PC-3 (cell line): ENCODE results near the gene SNTB2. TPM values are rescaled to one million over a fixed set of nuclear protein-coding genes. Genes with fewer than 3 reads are reported as not detected.

Experiments used
- ATAC-seq: fragments of 200-7000 bp; cut with Tn5 transposase; 2 replicates; pipeline ENCODE4 v1.9.1; 2020; ENCODE audit warnings: mild to moderate bottlenecking, moderate library complexity
- BruUV-seq: library from RNA; stranded (reverse); fragments of 400-500 nt; replicated peaks from 2 replicates; lab custom pipeline; 2021; lab: Mats Ljungman, UMichigan
- CTCF ChIA-PET: fragments of 300-600 bp; sonication (Branson Sonifier 250); formaldehyde crosslinking; loops from one replicate; lab custom pipeline; 2022; ENCODE audit warnings: antibody characterized with exemption; lab: Charles Lee
- POLR2A ChIA-PET: fragments of 300-600 bp; sonication (Branson Sonifier 250); formaldehyde crosslinking; loops from one replicate; lab custom pipeline; 2022; ENCODE audit warnings: antibody characterized with exemption; ENCODE audit not compliant: unreplicated experiment; lab: Charles Lee
- DNase-seq: peaks from one replicate; pipeline ENCODE4 v3.0.0-alpha.2; 2015
- H2AFZ ChIP-seq: fragments of 300-600 bp; sonication (generic); 2 replicates; pipeline ENCODE4 v1.6.0; 2016; ENCODE audit warnings: antibody characterized with exemption, low read length
- H3F3A ChIP-seq: fragments of 300-600 bp; sonication (generic); one replicate; pipeline ENCODE4 v1.6.0; 2017; ENCODE audit warnings: antibody characterized with exemption, low read length, control low read depth, mild to moderate bottlenecking; ENCODE audit not compliant: unreplicated experiment
- H3K27ac ChIP-seq: fragments of 300-600 bp; sonication (generic); 2 replicates; pipeline ENCODE4 v1.5.1; 2016; ENCODE audit warnings: mild to moderate bottlenecking, low read length
- H3K27me3 ChIP-seq: fragments of 300-600 bp; sonication (generic); 2 replicates; pipeline ENCODE4 v1.6.1; 2016; ENCODE audit warnings: low read length, mixed read lengths
- H3K36me3 ChIP-seq: fragments of 300-600 bp; sonication (generic); 2 replicates; pipeline ENCODE4 v1.6.1; 2016; ENCODE audit warnings: low read depth, mixed run types, low read length, mixed read lengths
- H3K4me1 ChIP-seq: fragments of 300-600 bp; sonication (generic); 2 replicates; pipeline ENCODE4 v1.5.1; 2016; ENCODE audit warnings: low read length; ENCODE audit not compliant: insufficient read depth
- H3K4me2 ChIP-seq: fragments of 300-600 bp; sonication (generic); 2 replicates; pipeline ENCODE4 v1.6.0; 2016; ENCODE audit warnings: low read length
- H3K4me3 ChIP-seq: fragments of 300-600 bp; sonication (generic); 2 replicates; pipeline ENCODE4 v1.5.1; 2016; ENCODE audit warnings: mild to moderate bottlenecking, low read length, mixed read lengths
- H3K79me2 ChIP-seq: fragments of 300-600 bp; sonication (generic); 2 replicates; pipeline ENCODE4 v1.6.1; 2017; ENCODE audit warnings: low read length, mixed read lengths
- H3K9ac ChIP-seq: fragments of 300-600 bp; sonication (generic); 2 replicates; pipeline ENCODE4 v1.6.0; 2016; ENCODE audit warnings: mild to moderate bottlenecking, low read length
- H3K9me2 ChIP-seq: fragments of 300-600 bp; sonication (generic); replicated peaks from 2 replicates; pipeline ENCODE4 v1.6.1; 2016; ENCODE audit warnings: mixed run types, low read length, mixed read lengths
- H3K9me3 ChIP-seq: fragments of 300-600 bp; sonication (generic); 2 replicates; pipeline ENCODE4 v1.6.1; 2016; ENCODE audit warnings: low read length, mixed read lengths
- H4K20me1 ChIP-seq: fragments of 300-600 bp; sonication (generic); 2 replicates; pipeline ENCODE4 v1.6.1; 2016; ENCODE audit warnings: low read length, mixed read lengths
- EZH2 ChIP-seq: fragments of 300-600 bp; sonication (generic); IDR thresholded peaks from one replicate; pipeline ENCODE4 v1.6.1; 2017; ENCODE audit warnings: antibody characterized with exemption, mild to moderate bottlenecking, low read length; ENCODE audit not compliant: unreplicated experiment
- EZH2phosphoT487 ChIP-seq: fragments of 300-600 bp; sonication (generic); IDR thresholded peaks from 2 replicates; pipeline ENCODE4 v1.6.1; 2018; ENCODE audit warnings: mild to moderate bottlenecking, antibody characterized with exemption, low read length, borderline replicate concordance
- intact Hi-C: fragments of 100-400 bp; cut with micrococcal nuclease; formaldehyde crosslinking; loops from 2 replicates; pipeline ENCODE4 v1.9.0; 2023
- total RNA-seq: library from RNA; depleted of rRNA; stranded (reverse); fragments of >200 nt; gene quantifications from 2 replicates; pipeline ENCODE4 v1.2.3, GENCODE V29; 2014; rRNA removed
- TF ChIP-seq, protein P1 (sequence below): fragments of 300-600 bp; sonication (generic); conservative IDR thresholded peaks from 2 replicates; pipeline ENCODE4 v1.5.1; 2017; ENCODE audit warnings: antibody characterized with exemption, low read depth, mild to moderate bottlenecking, low read length

Gene SNTB2
- total RNA-seq, 1 experiment from 2014 or later, result 40.4 TPM

DNA sequence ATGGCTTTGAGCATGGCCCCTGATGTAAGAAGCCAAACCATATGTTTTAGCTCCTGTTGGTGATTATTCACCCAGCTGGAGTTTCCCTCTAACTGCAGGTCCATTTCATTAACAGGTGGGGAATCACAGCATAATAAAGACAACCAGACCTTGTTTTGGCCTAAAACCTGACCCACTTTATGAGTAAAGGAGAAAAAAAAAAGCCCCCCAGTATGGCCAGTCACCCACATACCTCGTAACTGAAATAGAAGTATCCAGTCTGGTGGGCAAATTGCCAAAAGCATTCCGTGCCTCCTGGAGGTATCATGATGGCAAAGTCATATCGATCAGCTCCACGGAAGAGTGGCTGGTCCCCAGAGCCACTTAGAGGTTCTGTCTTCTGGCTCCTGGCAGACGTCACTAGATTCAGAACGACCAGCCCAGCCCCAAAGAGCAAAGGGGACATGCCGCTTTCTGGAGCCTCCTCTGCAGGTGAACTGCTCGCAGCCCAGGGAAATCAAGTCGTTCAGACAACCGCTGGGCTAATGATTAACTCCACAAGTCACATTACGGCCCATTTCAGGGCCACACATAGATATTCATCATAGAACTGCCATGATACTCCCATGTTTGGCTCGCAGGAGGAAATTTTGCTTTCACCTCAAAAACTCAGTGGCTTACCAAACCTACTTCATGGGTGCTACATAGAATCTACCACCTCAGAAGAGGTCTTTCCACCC, 164.5 kb downstream of the SNTB2 start, which contains the start of gene TMED6:
Gene TMED6, minus strand, starts transcription at position 478 of the 719 bp plus-strand sequence. Its CDS starts 33 bp downstream, at position 445.
- no peak for ATAC-seq
- no peaks in the 10 kb centered on the region for H3K79me2 ChIP-seq
- no peaks in the 10 kb centered on the region for H3K9me2 ChIP-seq
- H3K9me3 ChIP-seq, result no peaks in the 10 kb centered on the region
- H3K9ac ChIP-seq, result no peak within 1 kb of the TSS
- no peaks in the 10 kb centered on the region for H3K27me3 ChIP-seq
- POLR2A ChIA-PET, result interaction anchor here (0.7 kb wide), 1 partner anchor 421 kb away, joined by 8 read pairs; no protein-coding TSS in a partner anchor
- no peaks in the 10 kb centered on the region; the same call in 1 of the 2 replicates for H3K4me1 ChIP-seq
- H2AFZ ChIP-seq, result no peak within 1 kb of the TSS
- intact Hi-C loops, result no loop called here
- CTCF ChIA-PET, result interaction anchor here (0.6 kb wide), 1 partner anchor 150 kb away, joined by 3 read pairs; no protein-coding TSS in a partner anchor
- no peak within 1 kb of the TSS for H3K4me3 ChIP-seq
- H3F3A ChIP-seq, result no peaks in the 10 kb centered on the region
- BruUV-seq, result no TSS peak
- no peaks in the 10 kb centered on the region for H4K20me1 ChIP-seq
- DNase-seq, result no peak
- no peak for TF ChIP-seq EZH2
- TF ChIP-seq EZH2phosphoT487, result no peak
- TF ChIP-seq, protein P1, sequence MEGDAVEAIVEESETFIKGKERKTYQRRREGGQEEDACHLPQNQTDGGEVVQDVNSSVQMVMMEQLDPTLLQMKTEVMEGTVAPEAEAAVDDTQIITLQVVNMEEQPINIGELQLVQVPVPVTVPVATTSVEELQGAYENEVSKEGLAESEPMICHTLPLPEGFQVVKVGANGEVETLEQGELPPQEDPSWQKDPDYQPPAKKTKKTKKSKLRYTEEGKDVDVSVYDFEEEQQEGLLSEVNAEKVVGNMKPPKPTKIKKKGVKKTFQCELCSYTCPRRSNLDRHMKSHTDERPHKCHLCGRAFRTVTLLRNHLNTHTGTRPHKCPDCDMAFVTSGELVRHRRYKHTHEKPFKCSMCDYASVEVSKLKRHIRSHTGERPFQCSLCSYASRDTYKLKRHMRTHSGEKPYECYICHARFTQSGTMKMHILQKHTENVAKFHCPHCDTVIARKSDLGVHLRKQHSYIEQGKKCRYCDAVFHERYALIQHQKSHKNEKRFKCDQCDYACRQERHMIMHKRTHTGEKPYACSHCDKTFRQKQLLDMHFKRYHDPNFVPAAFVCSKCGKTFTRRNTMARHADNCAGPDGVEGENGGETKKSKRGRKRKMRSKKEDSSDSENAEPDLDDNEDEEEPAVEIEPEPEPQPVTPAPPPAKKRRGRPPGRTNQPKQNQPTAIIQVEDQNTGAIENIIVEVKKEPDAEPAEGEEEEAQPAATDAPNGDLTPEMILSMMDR, result no peak
- H3K27ac ChIP-seq, result no peak within 1 kb of the TSS
- H3K4me2 ChIP-seq, result no peak within 1 kb of the TSS
- no peaks in the 10 kb centered on the region; the same call in 1 of the 2 replicates for H3K36me3 ChIP-seq

Other genes starting within 250 kb of the SNTB2 start
- gene HAS3, start 81.5 kb upstream of the SNTB2 start, total RNA-seq, result 92.5 and 153 TPM in 2 replicates
- gene CHTF8, start 54.6 kb upstream of the SNTB2 start, total RNA-seq, result 45.9 and 54.7 TPM in 2 replicates
- gene UTP4, start 54.5 kb upstream of the SNTB2 start, total RNA-seq, result 26.4 and 26.9 TPM in 2 replicates
- gene VPS4A, start 124.2 kb downstream of the SNTB2 start, total RNA-seq, result 27.3 and 28.1 TPM in 2 replicates
- gene PDF, start 143.4 kb downstream of the SNTB2 start, total RNA-seq, result 30.6 and 45.0 TPM in 2 replicates
- 27.2 and 29.5 TPM in 2 replicates for gene COG8, start 152.4 kb downstream of the SNTB2 start, total RNA-seq
- gene NIP7, start 152.6 kb downstream of the SNTB2 start, total RNA-seq, result 25.4 and 28.3 TPM in 2 replicates
- gene TMED6, start 164.6 kb downstream of the SNTB2 start, total RNA-seq, result not detected in 2 replicates
- gene TERF2, start 198.8 kb downstream of the SNTB2 start, total RNA-seq, result 8.4 and 17.2 TPM in 2 replicates
- 64.5 and 77.1 TPM in 2 replicates for gene CYB5B, start 237.5 kb downstream of the SNTB2 start, total RNA-seq